Panc1 (cell line): Measurements from ENCODE around the gene HOXD3. TPM values are rescaled to one million over a fixed set of nuclear protein-coding genes. Genes with fewer than 3 reads are reported as not detected.
A peak's percentile ranks its signal among the peaks of the same experiment; 100 is the strongest.

ENCODE experiments used
- ATAC-seq: fragments of 200-7000 bp; cut with Tn5 transposase; 2 replicates; pipeline ENCODE4 v1.9.1; 2020; ENCODE audit warnings: mild to moderate bottlenecking, moderate library complexity
- BruUV-seq: library from RNA; stranded (reverse); fragments of 400-500 nt; replicated peaks from 2 replicates; lab custom pipeline; 2021; lab: Mats Ljungman, UMichigan
- CTCF ChIA-PET: fragments of 300-600 bp; sonication (Branson Sonifier 250); formaldehyde crosslinking; loops from one replicate; lab custom pipeline; 2022; ENCODE audit warnings: antibody characterized with exemption; lab: Charles Lee
- POLR2A ChIA-PET: fragments of 300-600 bp; sonication (Branson Sonifier 250); formaldehyde crosslinking; loops from one replicate; lab custom pipeline; 2022; ENCODE audit warnings: antibody characterized with exemption; lab: Charles Lee
- DNase-seq: peaks from one replicate; pipeline ENCODE4 v3.0.0-alpha.2; 2010; ENCODE audit warnings: low read depth, low spot score
- H3K27ac ChIP-seq: 2 replicates; pipeline ENCODE4 v1.5.1; 2011; ENCODE audit warnings: mild to moderate bottlenecking, low read length, inconsistent platforms
- H3K27me3 ChIP-seq: fragments of 200-500 bp; sonication (Bioruptor generic); 2 replicates; pipeline ENCODE4 v1.6.0; 2014; ENCODE audit warnings: low read length, inconsistent platforms; ENCODE audit not compliant: control insufficient read depth, insufficient read depth
- H3K36me3 ChIP-seq: fragments of 200-500 bp; sonication (Bioruptor generic); 2 replicates; pipeline ENCODE4 v1.5.1; 2014; ENCODE audit warnings: inconsistent platforms, mild to moderate bottlenecking, low read length, moderate library complexity; ENCODE audit not compliant: control insufficient read depth, insufficient read depth
- H3K4me1 ChIP-seq: 2 replicates; pipeline ENCODE4 v1.5.1; 2011; ENCODE audit warnings: inconsistent platforms, mild to moderate bottlenecking, low read length, moderate library complexity; ENCODE audit not compliant: control insufficient read depth, insufficient read depth
- H3K4me3 ChIP-seq, 2 experiments: 2 replicates each; pipeline ENCODE4 v1.5.1; 2011 to 2012; ENCODE audit warnings: low read depth in 2 of 2, low read length in 2 of 2, mild to moderate bottlenecking in 2 of 2, inconsistent platforms in 1 of 2, moderate library complexity in 1 of 2
- H3K9me3 ChIP-seq: fragments of 200-500 bp; sonication (Bioruptor generic); 2 replicates; pipeline ENCODE4 v1.5.1; 2014; ENCODE audit warnings: low read depth, mild to moderate bottlenecking, inconsistent platforms, low read length, moderate library complexity; ENCODE audit not compliant: control insufficient read depth, insufficient read depth
- CTCF ChIP-seq: fragments of 450-650 bp; IDR thresholded peaks from 2 replicates; pipeline ENCODE4 v1.5.1; 2017; ENCODE audit warnings: mild to moderate bottlenecking
- POLR2AphosphoS5 ChIP-seq: IDR thresholded peaks from 2 replicates; pipeline ENCODE4 v1.6.1; 2012; ENCODE audit warnings: mild to moderate bottlenecking, low read depth, low read length, moderate library complexity
- SIN3A ChIP-seq: IDR thresholded peaks from 2 replicates; pipeline ENCODE4 v1.6.1; 2012; ENCODE audit warnings: low read depth, mild to moderate bottlenecking, low read length, moderate library complexity, borderline replicate concordance; ENCODE audit not compliant: insufficient read depth
- TCF7L2 ChIP-seq: IDR thresholded peaks from 2 replicates; pipeline ENCODE4 v1.6.1; 2011; ENCODE audit warnings: mild to moderate bottlenecking, low read depth, low read length, inconsistent platforms
- in situ Hi-C: cut with HindIII; loops from 2 replicates; pipeline ENCODE4 v1.10.0; 2016; ENCODE audit warnings: low sequenced_read_pairs, low pct_unique_long_range_greater_than_20kb
- intact Hi-C: fragments of 100-400 bp; cut with micrococcal nuclease; formaldehyde crosslinking; loops from one replicate; pipeline ENCODE4 v1.10.0; 2022; ENCODE audit not compliant: unreplicated experiment
- total RNA-seq: library from RNA; stranded (reverse); gene quantifications from one replicate; pipeline ENCODE4 v1.2.1, GENCODE V29; 2021; ENCODE audit not compliant: unreplicated experiment
- TF ChIP-seq, protein P1 (sequence below), 2 experiments: IDR thresholded peaks; 2 replicates each; pipeline ENCODE4 v1.6.1; 2011 to 2012; ENCODE audit warnings: low read depth in 2 of 2, control low read depth in 1 of 2, low read length in 1 of 2, mild to moderate bottlenecking in 1 of 2, moderate library complexity in 1 of 2; ENCODE audit not compliant: insufficient read depth in 1 of 2

Gene HOXD3
- total RNA-seq, 1 experiment from 2014 or later = 1.8 TPM

DNA sequence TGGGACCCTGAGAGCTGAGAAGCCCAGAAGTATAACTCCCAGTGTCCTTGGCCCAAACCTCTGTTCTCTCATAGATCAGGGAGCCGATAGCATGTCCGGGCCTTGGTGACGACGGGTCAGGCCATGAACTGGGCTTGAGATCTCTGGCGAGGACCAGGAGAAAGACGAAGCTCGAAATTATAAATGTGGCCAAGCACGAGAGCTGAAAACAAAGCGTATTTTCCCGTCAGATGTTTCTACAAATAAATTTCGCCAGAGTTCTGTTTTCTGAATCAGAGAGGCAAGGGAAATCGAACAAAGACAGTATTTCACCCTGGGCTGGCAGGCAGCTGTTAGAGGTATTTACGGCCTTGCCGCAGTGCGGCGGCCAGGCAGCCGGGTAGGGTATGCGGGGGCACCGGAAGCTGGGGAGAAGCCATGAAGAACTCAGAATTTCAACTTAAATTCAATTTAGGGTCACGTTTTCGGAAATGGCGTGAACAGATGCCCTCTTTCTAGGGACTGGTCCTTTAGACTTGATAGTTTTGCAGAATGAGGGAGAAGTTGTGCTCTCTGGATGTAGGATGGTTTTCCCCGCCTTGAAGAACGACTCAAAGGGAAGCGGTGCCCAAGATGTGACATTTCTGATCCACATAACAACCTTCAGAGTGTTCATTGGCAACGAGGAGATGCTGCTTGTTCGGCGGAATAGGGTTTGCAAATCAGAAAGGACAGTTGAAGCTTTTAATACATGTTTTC is 18.0 kb upstream of the HOXD3 start:
- ChIA-PET CTCF (interaction anchor here (0.5 to 2.5 kb wide), 8 partner anchors 12 to 513 kb away, joined by 3 to 37 read pairs (median 6); no protein-coding TSS in a partner anchor), POLR2A (no interaction called here)
- Histone ChIP-seq H3K9me3 (no peaks in the 10 kb centered on the region), H3K36me3 (no peaks in the 10 kb centered on the region), H3K27ac (peak overlapping the region; percentile 77), H3K4me1 (peaks cover 9% of the 10 kb centered on the region), H3K4me3 (peak overlapping the region; percentile 54 to 55), H3K27me3 (no peaks in the 10 kb centered on the region)
- no TSS peak for BruUV-seq
- TF ChIP-seq SIN3A (no peak), TCF7L2 (no peak), CTCF (no peak), POLR2AphosphoS5 (no peak)
- TF ChIP-seq, protein P1, sequence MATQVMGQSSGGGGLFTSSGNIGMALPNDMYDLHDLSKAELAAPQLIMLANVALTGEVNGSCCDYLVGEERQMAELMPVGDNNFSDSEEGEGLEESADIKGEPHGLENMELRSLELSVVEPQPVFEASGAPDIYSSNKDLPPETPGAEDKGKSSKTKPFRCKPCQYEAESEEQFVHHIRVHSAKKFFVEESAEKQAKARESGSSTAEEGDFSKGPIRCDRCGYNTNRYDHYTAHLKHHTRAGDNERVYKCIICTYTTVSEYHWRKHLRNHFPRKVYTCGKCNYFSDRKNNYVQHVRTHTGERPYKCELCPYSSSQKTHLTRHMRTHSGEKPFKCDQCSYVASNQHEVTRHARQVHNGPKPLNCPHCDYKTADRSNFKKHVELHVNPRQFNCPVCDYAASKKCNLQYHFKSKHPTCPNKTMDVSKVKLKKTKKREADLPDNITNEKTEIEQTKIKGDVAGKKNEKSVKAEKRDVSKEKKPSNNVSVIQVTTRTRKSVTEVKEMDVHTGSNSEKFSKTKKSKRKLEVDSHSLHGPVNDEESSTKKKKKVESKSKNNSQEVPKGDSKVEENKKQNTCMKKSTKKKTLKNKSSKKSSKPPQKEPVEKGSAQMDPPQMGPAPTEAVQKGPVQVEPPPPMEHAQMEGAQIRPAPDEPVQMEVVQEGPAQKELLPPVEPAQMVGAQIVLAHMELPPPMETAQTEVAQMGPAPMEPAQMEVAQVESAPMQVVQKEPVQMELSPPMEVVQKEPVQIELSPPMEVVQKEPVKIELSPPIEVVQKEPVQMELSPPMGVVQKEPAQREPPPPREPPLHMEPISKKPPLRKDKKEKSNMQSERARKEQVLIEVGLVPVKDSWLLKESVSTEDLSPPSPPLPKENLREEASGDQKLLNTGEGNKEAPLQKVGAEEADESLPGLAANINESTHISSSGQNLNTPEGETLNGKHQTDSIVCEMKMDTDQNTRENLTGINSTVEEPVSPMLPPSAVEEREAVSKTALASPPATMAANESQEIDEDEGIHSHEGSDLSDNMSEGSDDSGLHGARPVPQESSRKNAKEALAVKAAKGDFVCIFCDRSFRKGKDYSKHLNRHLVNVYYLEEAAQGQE (IDR thresholded peaks at IDR 0.05; ENCODE audit: insufficient read depth in 1 of 2, low read depth in 2 of 2, low read length in 1 of 2) = no peak
- DNase-seq (no peak), ATAC-seq (no peak)
- intact Hi-C loops (no loop called here), in situ Hi-C loops (no loop called here)

DNA sequence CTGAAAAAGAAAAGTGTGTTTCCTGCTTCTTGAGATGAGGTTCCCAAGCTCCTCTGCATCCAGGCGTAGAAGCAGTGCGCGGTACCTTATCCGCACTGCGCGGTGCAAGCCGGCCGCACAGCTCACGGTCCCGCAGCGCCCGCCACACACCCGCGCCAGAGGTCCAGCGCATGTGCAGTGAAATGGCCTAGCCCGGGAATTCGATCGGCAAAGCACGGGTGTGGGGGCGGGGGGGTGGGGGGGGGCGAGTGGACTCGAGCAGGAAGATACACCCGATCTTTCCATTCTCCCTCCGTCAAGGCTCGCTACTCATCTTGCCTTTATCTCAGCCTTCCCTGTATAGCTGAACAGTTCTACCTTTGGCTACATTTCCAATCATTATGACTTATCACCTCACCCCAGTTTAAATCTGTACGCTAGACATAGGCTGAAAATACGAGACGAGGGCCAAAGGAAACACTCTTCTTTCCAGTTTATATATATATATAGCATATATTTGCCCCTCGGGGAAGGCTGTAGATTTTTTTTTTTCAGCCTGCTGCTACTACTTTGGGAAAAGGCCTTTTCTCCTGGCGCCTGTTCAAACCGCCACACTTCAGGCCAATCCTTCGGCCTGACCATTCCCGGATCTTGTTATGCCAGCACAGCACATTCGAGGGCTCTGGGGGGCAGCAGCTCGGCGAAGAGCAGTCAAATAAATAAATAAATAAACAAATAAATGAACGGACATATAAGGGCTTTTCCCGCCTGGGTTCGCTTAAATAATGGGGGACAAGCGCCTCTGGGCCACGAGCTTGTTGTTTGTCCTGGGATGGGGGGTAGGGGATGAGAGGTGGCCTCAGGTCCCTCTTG is 17.2 kb upstream of the HOXD3 start:
- ChIA-PET CTCF (interaction anchor here (0.5 to 2.5 kb wide), 19 partner anchors 11 to 808 kb away, joined by 3 to 37 read pairs (median 5); no protein-coding TSS in a partner anchor), POLR2A (interaction anchor here (0.7 kb wide), 1 partner anchor 498 kb away, joined by 22 read pairs; no protein-coding TSS in a partner anchor)
- intact Hi-C loops (loop anchor here (2.0 kb wide), 1 partner anchor 315 kb away; no protein-coding TSS in a partner anchor), in situ Hi-C loops (no loop called here)
- H3K4me3 ChIP-seq = peak overlapping the region; percentile 55 to 58
- TF ChIP-seq, protein P1 (IDR thresholded peaks at IDR 0.05; ENCODE audit: insufficient read depth in 1 of 2, low read depth in 2 of 2, low read length in 1 of 2) = no peak
- TF ChIP-seq POLR2AphosphoS5 (no peak), CTCF (no peak), TCF7L2 (no peak), SIN3A (no peak)
- DNase-seq (no peak), ATAC-seq (no peak)
- H3K27me3 ChIP-seq = no peaks in the 10 kb centered on the region
- no TSS peak for BruUV-seq
- H3K27ac ChIP-seq = peak overlapping the region; percentile 77
- peaks cover 9% of the 10 kb centered on the region for H3K4me1 ChIP-seq
- H3K9me3 ChIP-seq = no peaks in the 10 kb centered on the region
- no peaks in the 10 kb centered on the region for H3K36me3 ChIP-seq
